Chondrocyte (in vitro differentiated cells): ENCODE data around the gene YAP1. TPM values are rescaled to one million over a fixed set of nuclear protein-coding genes. Genes with fewer than 3 reads are reported as not detected.
A peak's percentile ranks its signal among the peaks of the same experiment; 100 is the strongest.

ENCODE experiments used
- DNase-seq: peaks from one replicate; pipeline ENCODE4 v3.0.0; 2021; ENCODE audit warnings: mixed read lengths, low spot score
- H3K27ac Mint-ChIP-seq: one replicate; pipeline ENCODE4 v1.8.0; 2021; ENCODE audit warnings: mild to moderate bottlenecking, moderate library complexity, mixed read lengths; ENCODE audit not compliant: unreplicated experiment
- H3K27me3 Mint-ChIP-seq: 2 replicates; pipeline ENCODE4 v1.8.0; 2021; ENCODE audit warnings: low read depth, mixed read lengths
- H3K36me3 Mint-ChIP-seq: 2 replicates; pipeline ENCODE4 v1.8.0; 2021; ENCODE audit warnings: low read depth, mixed read lengths
- H3K4me1 Mint-ChIP-seq: 2 replicates; pipeline ENCODE4 v1.8.0; 2021; ENCODE audit warnings: low read depth, mild to moderate bottlenecking, mixed read lengths
- H3K4me3 Mint-ChIP-seq: one replicate; pipeline ENCODE4 v1.8.0; 2021; ENCODE audit warnings: mild to moderate bottlenecking, moderate library complexity, mixed read lengths; ENCODE audit not compliant: unreplicated experiment
- H3K9me3 Mint-ChIP-seq: 2 replicates; pipeline ENCODE4 v1.8.0; 2021; ENCODE audit warnings: low read depth, mixed read lengths
- CTCF ChIP-seq: fragments of 200-600 bp; sonication (generic); IDR thresholded peaks from 2 replicates; pipeline ENCODE4 v1.5.0; 2021; ENCODE audit warnings: antibody characterized with exemption, mild to moderate bottlenecking, moderate library complexity
- total RNA-seq: library from RNA; stranded (reverse); gene quantifications from 3 replicates; pipeline ENCODE4 v1.2.1, GENCODE V29; 2021

Gene YAP1
- total RNA-seq, 1 donor from 2014 or later = 114 TPM

- H3K4me3 Mint-ChIP-seq = no peak overlapping the region
- H3K9me3 Mint-ChIP-seq = no peaks in the 10 kb centered on the region
- no peak for DNase-seq
- no peak for TF ChIP-seq CTCF
- no peaks in the 10 kb centered on the region for H3K27me3 Mint-ChIP-seq
- no peaks in the 10 kb centered on the region for H3K36me3 Mint-ChIP-seq
- H3K4me1 Mint-ChIP-seq = peaks cover 64% of the 10 kb centered on the region
- H3K27ac Mint-ChIP-seq = peak overlapping the region; percentile 20
Measured at GRCh38 chr11:102147632-102148031, 37.4 kb downstream of the YAP1 start.

GRCh38 chr11:102148059-102148458 lies 37.8 kb downstream of the YAP1 start:
- Mint-ChIP-seq H3K27ac (no peak overlapping the region), H3K36me3 (no peaks in the 10 kb centered on the region), H3K27me3 (no peaks in the 10 kb centered on the region), H3K9me3 (no peaks in the 10 kb centered on the region), H3K4me1 (peaks cover 64% of the 10 kb centered on the region), H3K4me3 (no peak overlapping the region)
- DNase-seq = no peak
- TF ChIP-seq CTCF = no peak

GRCh38 chr11:102151784-102152525 lies 41.7 kb downstream of the YAP1 start:
- no peak for TF ChIP-seq CTCF
- Mint-ChIP-seq H3K4me3 (no peak overlapping the region), H3K4me1 (peaks cover 62% of the 10 kb centered on the region), H3K27ac (no peak overlapping the region), H3K27me3 (no peaks in the 10 kb centered on the region), H3K36me3 (no peaks in the 10 kb centered on the region), H3K9me3 (no peaks in the 10 kb centered on the region)
- no peak for DNase-seq

GRCh38 chr11:102153082-102153481 lies 42.8 kb downstream of the YAP1 start:
- Mint-ChIP-seq H3K9me3 (no peaks in the 10 kb centered on the region), H3K4me1 (peaks cover 64% of the 10 kb centered on the region), H3K27ac (peak overlapping the region; percentile 4), H3K27me3 (no peaks in the 10 kb centered on the region), H3K4me3 (no peak overlapping the region), H3K36me3 (no peaks in the 10 kb centered on the region)
- TF ChIP-seq CTCF = no peak
- DNase-seq = no peak

GRCh38 chr11:102154806-102155205 lies 44.6 kb downstream of the YAP1 start:
- Mint-ChIP-seq H3K4me3 (no peak overlapping the region), H3K36me3 (no peaks in the 10 kb centered on the region), H3K27ac (no peak overlapping the region), H3K4me1 (peaks cover 68% of the 10 kb centered on the region), H3K27me3 (no peaks in the 10 kb centered on the region), H3K9me3 (no peaks in the 10 kb centered on the region)
- no peak for TF ChIP-seq CTCF
- DNase-seq = no peak
